Adrenal gland (tissue), 5 donors: Measurements from ENCODE around the gene LOX.

Experiments used
- POLR2A ChIP-seq, 2 donors: fragments of 450-650 bp; IDR thresholded peaks; one replicate each; pipeline ENCODE4 v1.6.1; 2017; ENCODE audit warnings: antibody characterized with exemption in 2 of 2, mild to moderate bottlenecking in 2 of 2, moderate library complexity in 1 of 2
- TF ChIP-seq, protein P1 (sequence below), 6 experiments: fragments of 450-650 bp in 4 of 6; fragments of 200-600 bp in 2 of 6; sonication (generic) in 1 of 6; IDR thresholded peaks; 1 replicate in 5 of 6; 2 replicates in 1 of 6; pipeline versions ENCODE4 v1.5.1 to v1.8.0; 2016 to 2021; ENCODE audit warnings: antibody characterized with exemption in 6 of 6, mild to moderate bottlenecking in 2 of 6, moderate library complexity in 1 of 6
- donor health status: DM: no; HTN: no; CAD: no.

DNA sequence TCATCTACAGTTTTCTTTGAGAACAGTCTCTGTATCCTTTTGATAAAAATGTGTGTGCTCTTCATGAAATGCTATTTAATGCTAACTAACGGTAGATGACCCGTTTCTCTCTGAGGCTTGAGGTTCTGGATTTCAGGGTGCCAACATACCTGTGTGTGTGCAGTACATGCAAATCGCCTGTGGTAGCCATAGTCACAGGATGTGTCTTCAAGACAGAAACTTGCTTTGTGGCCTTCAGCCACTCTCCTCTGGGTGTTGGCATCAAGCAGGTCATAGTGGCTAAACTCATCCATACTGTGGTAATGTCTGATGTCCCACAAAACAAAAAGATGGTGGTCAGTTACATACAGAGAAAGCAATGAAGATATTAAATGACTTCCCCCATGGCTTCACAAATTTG, 4.2 kb downstream of the LOX start:
- TF ChIP-seq POLR2A (IDR thresholded peaks at IDR 0.05): no peak
- TF ChIP-seq, protein P1, sequence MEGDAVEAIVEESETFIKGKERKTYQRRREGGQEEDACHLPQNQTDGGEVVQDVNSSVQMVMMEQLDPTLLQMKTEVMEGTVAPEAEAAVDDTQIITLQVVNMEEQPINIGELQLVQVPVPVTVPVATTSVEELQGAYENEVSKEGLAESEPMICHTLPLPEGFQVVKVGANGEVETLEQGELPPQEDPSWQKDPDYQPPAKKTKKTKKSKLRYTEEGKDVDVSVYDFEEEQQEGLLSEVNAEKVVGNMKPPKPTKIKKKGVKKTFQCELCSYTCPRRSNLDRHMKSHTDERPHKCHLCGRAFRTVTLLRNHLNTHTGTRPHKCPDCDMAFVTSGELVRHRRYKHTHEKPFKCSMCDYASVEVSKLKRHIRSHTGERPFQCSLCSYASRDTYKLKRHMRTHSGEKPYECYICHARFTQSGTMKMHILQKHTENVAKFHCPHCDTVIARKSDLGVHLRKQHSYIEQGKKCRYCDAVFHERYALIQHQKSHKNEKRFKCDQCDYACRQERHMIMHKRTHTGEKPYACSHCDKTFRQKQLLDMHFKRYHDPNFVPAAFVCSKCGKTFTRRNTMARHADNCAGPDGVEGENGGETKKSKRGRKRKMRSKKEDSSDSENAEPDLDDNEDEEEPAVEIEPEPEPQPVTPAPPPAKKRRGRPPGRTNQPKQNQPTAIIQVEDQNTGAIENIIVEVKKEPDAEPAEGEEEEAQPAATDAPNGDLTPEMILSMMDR (IDR thresholded peaks at IDR 0.05): no peak
